Measurements from ENCODE around the gene MAEL.

DNA sequence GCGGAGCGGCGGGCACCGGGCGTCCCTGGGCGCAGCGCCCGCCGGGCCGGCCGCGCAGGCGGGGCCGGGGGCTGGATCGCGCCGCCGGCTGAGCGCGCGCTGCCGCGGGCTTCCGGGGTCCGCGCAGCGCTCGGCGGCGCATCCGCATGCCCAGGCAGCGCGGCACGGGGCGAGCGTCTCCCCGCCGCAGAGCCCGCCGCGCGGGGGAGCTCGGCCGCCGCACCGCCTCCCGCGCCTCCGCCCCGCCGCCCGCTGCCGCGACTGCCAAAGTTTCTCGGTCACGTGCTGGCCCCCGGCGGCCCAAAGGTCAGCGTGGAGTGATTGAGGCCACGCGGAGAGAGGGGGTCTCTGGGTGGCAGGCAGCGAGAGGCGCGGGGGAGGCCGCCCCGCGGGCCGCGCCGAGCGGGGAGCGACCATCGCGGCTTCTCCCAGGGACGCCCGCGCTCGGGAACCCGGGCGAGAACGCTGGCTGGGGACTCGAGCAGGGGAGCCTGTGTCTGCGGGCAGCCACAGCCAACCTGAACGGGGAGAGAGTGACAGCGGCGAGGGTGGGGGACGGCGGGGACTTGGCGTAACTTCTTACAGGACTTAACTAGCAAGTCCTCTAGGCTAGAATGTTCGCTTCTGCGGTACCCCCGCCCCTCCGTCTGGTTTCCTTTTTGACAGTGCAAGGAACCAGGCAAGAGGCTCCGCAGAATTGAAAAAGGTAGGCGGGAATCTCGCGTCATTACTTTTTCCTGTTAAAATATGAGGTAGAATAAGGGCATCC is 13.5 kb upstream of the MAEL start, which contains the start of gene ILDR2:
- TF ChIP-seq, protein P1, sequence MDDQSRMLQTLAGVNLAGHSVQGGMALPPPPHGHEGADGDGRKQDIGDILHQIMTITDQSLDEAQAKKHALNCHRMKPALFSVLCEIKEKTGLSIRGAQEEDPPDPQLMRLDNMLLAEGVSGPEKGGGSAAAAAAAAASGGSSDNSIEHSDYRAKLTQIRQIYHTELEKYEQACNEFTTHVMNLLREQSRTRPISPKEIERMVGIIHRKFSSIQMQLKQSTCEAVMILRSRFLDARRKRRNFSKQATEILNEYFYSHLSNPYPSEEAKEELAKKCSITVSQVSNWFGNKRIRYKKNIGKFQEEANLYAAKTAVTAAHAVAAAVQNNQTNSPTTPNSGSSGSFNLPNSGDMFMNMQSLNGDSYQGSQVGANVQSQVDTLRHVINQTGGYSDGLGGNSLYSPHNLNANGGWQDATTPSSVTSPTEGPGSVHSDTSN (IDR thresholded peaks at IDR 0.05) = no peak
- TF ChIP-seq POLR2AphosphoS5 (IDR thresholded peaks at IDR 0.05; ENCODE audit: low read depth, low read length) (no peak), TAF1 (IDR thresholded peaks at IDR 0.05; ENCODE audit: borderline replicate concordance, low read depth, low read length) (no peak), RAD21 (IDR thresholded peaks at IDR 0.05; ENCODE audit: low read length) (no peak), FOSL2 (IDR thresholded peaks at IDR 0.05; ENCODE audit: borderline replicate concordance, low read depth) (no peak), TCF12 (IDR thresholded peaks at IDR 0.05) (no peak), RCOR1 (IDR thresholded peaks at IDR 0.05; ENCODE audit: low read length) (no peak)
- TF ChIP-seq, protein P2, sequence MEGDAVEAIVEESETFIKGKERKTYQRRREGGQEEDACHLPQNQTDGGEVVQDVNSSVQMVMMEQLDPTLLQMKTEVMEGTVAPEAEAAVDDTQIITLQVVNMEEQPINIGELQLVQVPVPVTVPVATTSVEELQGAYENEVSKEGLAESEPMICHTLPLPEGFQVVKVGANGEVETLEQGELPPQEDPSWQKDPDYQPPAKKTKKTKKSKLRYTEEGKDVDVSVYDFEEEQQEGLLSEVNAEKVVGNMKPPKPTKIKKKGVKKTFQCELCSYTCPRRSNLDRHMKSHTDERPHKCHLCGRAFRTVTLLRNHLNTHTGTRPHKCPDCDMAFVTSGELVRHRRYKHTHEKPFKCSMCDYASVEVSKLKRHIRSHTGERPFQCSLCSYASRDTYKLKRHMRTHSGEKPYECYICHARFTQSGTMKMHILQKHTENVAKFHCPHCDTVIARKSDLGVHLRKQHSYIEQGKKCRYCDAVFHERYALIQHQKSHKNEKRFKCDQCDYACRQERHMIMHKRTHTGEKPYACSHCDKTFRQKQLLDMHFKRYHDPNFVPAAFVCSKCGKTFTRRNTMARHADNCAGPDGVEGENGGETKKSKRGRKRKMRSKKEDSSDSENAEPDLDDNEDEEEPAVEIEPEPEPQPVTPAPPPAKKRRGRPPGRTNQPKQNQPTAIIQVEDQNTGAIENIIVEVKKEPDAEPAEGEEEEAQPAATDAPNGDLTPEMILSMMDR (IDR thresholded peaks at IDR 0.05) = no peak

Data from SK-N-SH (cell line).